Natural killer cell (primary cell): ENCODE measurements around the gene FAM110D. TPM values are rescaled to one million over a fixed set of nuclear protein-coding genes. Genes with fewer than 3 reads are reported as not detected.

ENCODE experiments used
- ATAC-seq, 3 donors: fragments of 150-1000 bp in 2 of 3; fragments of 200-7000 bp in 1 of 3; cut with Tn5 transposase; 1 replicate in 1 of 3; 2 replicates in 2 of 3; pipeline ENCODE4 v1.10.0; 2021; ENCODE audit warnings: mild to moderate bottlenecking in 2 of 3, moderate library complexity in 2 of 3
- DNase-seq, 2 donors: peaks; one replicate each; pipeline versions ENCODE4 v3.0.0 to v3.0.0-alpha.2; 2013 to 2021; ENCODE audit warnings: mixed read lengths in 1 of 2
- H3K27ac ChIP-seq: one replicate; pipeline ENCODE4 v1.5.1; 2013; ENCODE audit warnings: mild to moderate bottlenecking, low read length
- H3K27me3 ChIP-seq: one replicate; pipeline ENCODE4 v1.6.1; 2013; ENCODE audit warnings: low read length; ENCODE audit not compliant: control insufficient read depth, insufficient read depth
- H3K36me3 ChIP-seq: one replicate; pipeline ENCODE4 v1.6.1; 2013; ENCODE audit warnings: low read length; ENCODE audit not compliant: control insufficient read depth, insufficient read depth
- H3K4me1 ChIP-seq: one replicate; pipeline ENCODE4 v1.6.1; 2013; ENCODE audit warnings: low read length; ENCODE audit not compliant: control insufficient read depth, insufficient read depth
- H3K4me3 ChIP-seq: one replicate; pipeline ENCODE4 v1.5.1; 2013; ENCODE audit warnings: low read length
- H3K9me3 ChIP-seq: one replicate; pipeline ENCODE4 v1.6.1; 2013; ENCODE audit warnings: low read length; ENCODE audit not compliant: control insufficient read depth, insufficient read depth
- H3K27ac Mint-ChIP-seq, 2 donors: one replicate each; pipeline ENCODE4 v1.8.0; 2022; ENCODE audit warnings: mild to moderate bottlenecking in 2 of 2, mixed read lengths in 2 of 2, moderate library complexity in 1 of 2
- H3K27me3 Mint-ChIP-seq, 2 donors: one replicate each; pipeline ENCODE4 v1.8.0; 2022; ENCODE audit warnings: low read depth in 2 of 2, mixed read lengths in 2 of 2
- H3K36me3 Mint-ChIP-seq: one replicate; pipeline ENCODE4 v1.8.0; 2022; ENCODE audit warnings: mixed read lengths
- H3K4me1 Mint-ChIP-seq, 2 donors: one replicate each; pipeline ENCODE4 v1.8.0; 2022; ENCODE audit warnings: mixed read lengths in 2 of 2
- H3K4me3 Mint-ChIP-seq: one replicate; pipeline ENCODE4 v1.8.0; 2022; ENCODE audit warnings: mild to moderate bottlenecking, moderate library complexity, mixed read lengths
- H3K9me3 Mint-ChIP-seq, 2 donors: one replicate each; pipeline ENCODE4 v1.8.0; 2022; ENCODE audit warnings: mixed read lengths in 2 of 2
- CTCF ChIP-seq: fragments of 200-600 bp; IDR thresholded peaks from one replicate; pipeline ENCODE4 v1.8.0; 2022; ENCODE audit warnings: antibody characterized with exemption
- WGBS: methylation state at CpG from one replicate; pipeline ENCODE4 v1.1.7; 2013; ENCODE audit warnings: missing lambda C conversion rate; ENCODE audit not compliant: insufficient coverage; 5-methylcytosine and 5-hydroxymethylcytosine counted together
- intact Hi-C: fragments of 100-400 bp; cut with micrococcal nuclease; formaldehyde crosslinking; loops from one replicate; pipeline ENCODE4 v1.14.2; 2022
- total RNA-seq, 4 donors: library from RNA; stranded (reverse); fragments of 120-200 nt in 1 of 4; gene quantifications; one replicate each; pipeline versions ENCODE4 v1.2.3 to v1.2.4, GENCODE V29; 2013 to 2022

The FAM110D gene
- total RNA-seq, 3 donors from 2014 or later (not counting 1 experiment from before 2014, with no cell fraction given), result not detected

- Histone ChIP-seq H3K9me3 (no peaks in the 10 kb centered on the region), H3K4me1 (peaks cover 13% of the 10 kb centered on the region), H3K27ac (peak within 1 kb of the TSS; percentile 66), H3K36me3 (peaks cover 10% of the 10 kb centered on the region), H3K4me3 (peak within 1 kb of the TSS; percentile 99), H3K27me3 (no peaks in the 10 kb centered on the region)
- Mint-ChIP-seq H3K9me3 (no peaks in the 10 kb centered on the region), H3K4me3 (peak within 1 kb of the TSS; percentile 91), H3K4me1 (peaks cover 13 to 14% of the 10 kb centered on the region in 2 donors), H3K27ac (peak within 1 kb of the TSS; percentile 62 to 84), H3K36me3 (no peaks in the 10 kb centered on the region), H3K27me3 (no peaks in the 10 kb centered on the region)
- TF ChIP-seq CTCF, result no peak
- intact Hi-C loops, result loop anchor here (1.0 to 10.0 kb wide), 3 partner anchors 15 to 433 kb away; partner anchors contain the start of gene CEP85
- ATAC-seq (peak; percentile 85 to 96 (median 88)), DNase-seq (peak; percentile 91 to 98)
- WGBS, result under 1% methylated on average over 96 of the region's 96 CpGs
These were observed 47.1 kb upstream of the FAM110D start, which contains the start of gene PDIK1L for GRCh38 chr1:26111530-26112406. Gene PDIK1L (plus strand): TSS chr1:26111824. CDS start chr1:26114309, 2,485 bp downstream.

GRCh38 chr1:26112407-26112775 lies 46.5 kb upstream of the FAM110D start:
- Histone ChIP-seq H3K4me3 (peak overlapping the region; percentile 99), H3K27me3 (no peaks in the 10 kb centered on the region), H3K27ac (peak overlapping the region; percentile 66), H3K36me3 (peaks cover 12% of the 10 kb centered on the region), H3K4me1 (peaks cover 13% of the 10 kb centered on the region), H3K9me3 (no peaks in the 10 kb centered on the region)
- Mint-ChIP-seq H3K27me3 (no peaks in the 10 kb centered on the region), H3K36me3 (no peaks in the 10 kb centered on the region), H3K27ac (peak overlapping the region; percentile 62 to 84), H3K4me3 (peak overlapping the region; percentile 91), H3K9me3 (no peaks in the 10 kb centered on the region), H3K4me1 (peaks cover 13 to 14% of the 10 kb centered on the region in 2 donors)
- WGBS, result 0% methylated on average over 9 of the region's 9 CpGs
- TF ChIP-seq CTCF, result no peak
- DNase-seq (peak in 1 of 2 donors; percentile 45), ATAC-seq (no peak)
- intact Hi-C loops, result loop anchor here (10.0 kb wide), 1 partner anchor 432 kb away; no protein-coding TSS in a partner anchor

- Histone ChIP-seq H3K4me1 (peaks cover 13% of the 10 kb centered on the region), H3K27me3 (no peaks in the 10 kb centered on the region), H3K9me3 (no peaks in the 10 kb centered on the region), H3K36me3 (peaks cover 23% of the 10 kb centered on the region), H3K27ac (no peak overlapping the region), H3K4me3 (no peak overlapping the region)
- DNase-seq (no peak), ATAC-seq (no peak)
- H3K9me3 Mint-ChIP-seq, result no peaks in the 10 kb centered on the region
- H3K27ac Mint-ChIP-seq, result no peak overlapping the region
- no peaks in the 10 kb centered on the region for H3K27me3 Mint-ChIP-seq
- no peak for TF ChIP-seq CTCF
- 95% methylated on average over 11 of the region's 12 CpGs for WGBS
- peaks cover 13 to 15% of the 10 kb centered on the region in 2 donors for H3K4me1 Mint-ChIP-seq
- no peak overlapping the region for H3K4me3 Mint-ChIP-seq
- no peaks in the 10 kb centered on the region for H3K36me3 Mint-ChIP-seq
- intact Hi-C loops, result loop anchor here (10.0 kb wide), 1 partner anchor 430 kb away; no protein-coding TSS in a partner anchor
These were observed 44.5 kb upstream of the FAM110D start for GRCh38 chr1:26114165-26114927.
